Endothelial cell of umbilical vein (primary cell): ENCODE measurements around the gene TBX21. TPM values are rescaled to one million over a fixed set of nuclear protein-coding genes. Genes with fewer than 3 reads are reported as not detected.

ENCODE experiments used
- BruUV-seq: library from RNA; stranded (reverse); fragments of 400-500 nt; replicated peaks from 2 replicates; lab custom pipeline; 2021; lab: Mats Ljungman, UMichigan
- CTCF ChIA-PET: fragments of 300-600, 350-600 bp; sonication (Branson Sonifier 250); formaldehyde crosslinking; loops from one replicate; lab custom pipeline; 2021; ENCODE audit warnings: antibody characterized with exemption, inconsistent platforms; lab: Charles Lee
- POLR2A ChIA-PET: fragments of 300-600, 350-600 bp; sonication (Branson Sonifier 250); formaldehyde crosslinking; loops from one replicate; lab custom pipeline; 2021; ENCODE audit warnings: antibody characterized with exemption, inconsistent platforms; lab: Charles Lee
- DNase-seq: peaks from one replicate; pipeline ENCODE4 v3.0.0-alpha.2; 2011; ENCODE audit warnings: low read depth, low spot score
- FAIRE-seq: peaks from 2 replicates; lab custom pipeline; 2011; peaks lifted over from hg19 to GRCh38; lab: Jason Lieb, UNC
- H2AFZ ChIP-seq: 2 replicates; pipeline ENCODE4 v1.6.0; 2012; ENCODE audit warnings: low read depth, low read length, control low read depth, inconsistent platforms
- H3K27ac ChIP-seq: 2 replicates; pipeline ENCODE4 v1.5.1; 2011; ENCODE audit warnings: low read depth, mild to moderate bottlenecking, control low read depth, low read length, moderate library complexity; ENCODE audit not compliant: insufficient read depth
- H3K27me3 ChIP-seq, 2 experiments: 2 replicates each; pipeline versions ENCODE4 v1.6.0 to v1.6.1; 2011; ENCODE audit warnings: low read length in 2 of 2, mixed read lengths in 1 of 2; ENCODE audit not compliant: control insufficient read depth in 2 of 2, insufficient read depth in 2 of 2
- H3K36me3 ChIP-seq, 2 experiments: 2 replicates in 1 of 2; 3 replicates in 1 of 2; pipeline ENCODE4 v1.5.1; 2011; ENCODE audit warnings: low read length in 2 of 2, mild to moderate bottlenecking in 1 of 2, moderate library complexity in 1 of 2; ENCODE audit not compliant: control insufficient read depth in 2 of 2, insufficient read depth in 2 of 2; ENCODE audit errors: extremely low read depth in 1 of 2
- H3K4me1 ChIP-seq: 3 replicates; pipeline ENCODE4 v1.5.1; 2011; ENCODE audit warnings: mild to moderate bottlenecking, low read length; ENCODE audit not compliant: control insufficient read depth, insufficient read depth; ENCODE audit errors: extremely low read depth
- H3K4me2 ChIP-seq: 2 replicates; pipeline ENCODE4 v1.6.1; 2011; ENCODE audit warnings: low read length, control low read depth, mixed read lengths; ENCODE audit not compliant: insufficient read depth
- H3K4me3 ChIP-seq, 3 experiments: fragments of 200-600 bp in 1 of 3; sonication (generic), shearing (Covaris generic) in 1 of 3; replicated peaks in 1 of 3; 2 replicates each; pipeline ENCODE4 v1.5.1; 2011 to 2016; ENCODE audit warnings: control low read depth in 3 of 3, low read length in 3 of 3, mild to moderate bottlenecking in 2 of 3, inconsistent platforms in 1 of 3, low read depth in 1 of 3, moderate library complexity in 1 of 3; ENCODE audit not compliant: insufficient read depth in 1 of 3
- H3K79me2 ChIP-seq: 2 replicates; pipeline ENCODE4 v1.6.0; 2012; ENCODE audit warnings: low read length, inconsistent platforms; ENCODE audit not compliant: control insufficient read depth, insufficient read depth
- H3K9ac ChIP-seq: replicated peaks from 2 replicates; pipeline ENCODE3; 2011; ENCODE audit warnings: low read length, control low read depth; ENCODE audit not compliant: insufficient read depth; ENCODE audit errors: extremely low read depth
- H3K9me1 ChIP-seq: replicated peaks from 3 replicates; pipeline ENCODE4 v1.6.0; 2011; ENCODE audit warnings: mild to moderate bottlenecking, low read length; ENCODE audit not compliant: control insufficient read depth, insufficient read depth; ENCODE audit errors: extremely low read depth
- H3K9me3 ChIP-seq: replicated peaks from 2 replicates; pipeline ENCODE4 v1.5.1; 2012; ENCODE audit warnings: low read length, inconsistent platforms; ENCODE audit not compliant: control insufficient read depth, insufficient read depth
- H4K20me1 ChIP-seq: replicated peaks from 2 replicates; pipeline ENCODE3; 2011; ENCODE audit warnings: mild to moderate bottlenecking, low read length; ENCODE audit not compliant: control insufficient read depth, insufficient read depth; ENCODE audit errors: extremely low read depth
- EZH2 ChIP-seq: IDR thresholded peaks from 2 replicates; pipeline ENCODE4 v1.6.1; 2012; ENCODE audit warnings: borderline replicate concordance, low read depth, mild to moderate bottlenecking, moderate library complexity, low read length, inconsistent platforms; ENCODE audit not compliant: severe bottlenecking
- FOS ChIP-seq: IDR thresholded peaks from 2 replicates; pipeline ENCODE4 v1.6.1; 2011; ENCODE audit warnings: mild to moderate bottlenecking, low read length, moderate library complexity, borderline replicate concordance; ENCODE audit not compliant: insufficient read depth
- GATA2 ChIP-seq: IDR thresholded peaks from 2 replicates; pipeline ENCODE4 v1.7.0; 2011; ENCODE audit warnings: low read depth, mild to moderate bottlenecking, moderate library complexity, mixed read lengths, low read length; ENCODE audit not compliant: insufficient read length, insufficient read depth
- JUN ChIP-seq: IDR thresholded peaks from 2 replicates; pipeline ENCODE4 v1.6.1; 2011; ENCODE audit warnings: borderline replicate concordance, low read depth; ENCODE audit not compliant: insufficient read length, insufficient read depth
- MYC ChIP-seq: IDR thresholded peaks from one replicate; pipeline ENCODE4 v1.6.1; 2011; ENCODE audit warnings: mild to moderate bottlenecking, low read depth, low read length
- POLR2A ChIP-seq: IDR thresholded peaks from 2 replicates; pipeline ENCODE4 v1.6.1; 2012; ENCODE audit warnings: low read depth, mild to moderate bottlenecking, control low read depth, low read length
- POLR2AphosphoS5 ChIP-seq: IDR thresholded peaks from 2 replicates; pipeline ENCODE4 v1.6.1; 2012; ENCODE audit warnings: low read depth, mild to moderate bottlenecking, control low read depth, low read length, moderate library complexity; ENCODE audit not compliant: insufficient read depth
- dilution Hi-C: fragments of 300-500 bp; cut with MboI; formaldehyde crosslinking; loops from one replicate; pipeline ENCODE4 v1.15.0; 2019; ENCODE audit warnings: low sequenced_read_pairs; ENCODE audit not compliant: extremely low pct_ligation_motif_present
- intact Hi-C: fragments of 100-400 bp; cut with micrococcal nuclease; formaldehyde crosslinking; loops from one replicate; pipeline ENCODE4 v1.10.0; 2022
- polyA plus RNA-seq, 4 experiments: library from polyadenylated mRNA; depleted of rRNA in 3 of 4; stranded (reverse) in 3 of 4; unstranded in 1 of 4; fragments of >200 nt; gene quantifications; 2 replicates each; pipeline versions ENCODE4 v1.2.1 to v1.2.3, GENCODE V29; 2011 to 2012; ENCODE audit warnings: missing spikeins in 1 of 4
- total RNA-seq: library from RNA; stranded (reverse); gene quantifications from 2 replicates; pipeline ENCODE4 v1.2.3, GENCODE V29; 2021
- TF ChIP-seq, protein P1 (sequence below): IDR thresholded peaks from 2 replicates; pipeline ENCODE4 v1.6.1; 2011; ENCODE audit not compliant: insufficient read depth, insufficient read length
- TF ChIP-seq, protein P2 (sequence below), 2 donors: IDR thresholded peaks; 1 replicate in 1 of 2; 2 replicates in 1 of 2; pipeline ENCODE4 v1.5.1; 2011; ENCODE audit warnings: low read length in 2 of 2, mild to moderate bottlenecking in 2 of 2, moderate library complexity in 2 of 2, control low read depth in 1 of 2, inconsistent platforms in 1 of 2, low read depth in 1 of 2; ENCODE audit not compliant: insufficient read depth in 1 of 2; ENCODE audit errors: extremely low read depth in 1 of 2

The TBX21 gene
- total and polyA plus RNA-seq, 2 donors (not counting 3 experiments of a cell fraction or from before 2014, with no cell fraction given), result not detected

DNA sequence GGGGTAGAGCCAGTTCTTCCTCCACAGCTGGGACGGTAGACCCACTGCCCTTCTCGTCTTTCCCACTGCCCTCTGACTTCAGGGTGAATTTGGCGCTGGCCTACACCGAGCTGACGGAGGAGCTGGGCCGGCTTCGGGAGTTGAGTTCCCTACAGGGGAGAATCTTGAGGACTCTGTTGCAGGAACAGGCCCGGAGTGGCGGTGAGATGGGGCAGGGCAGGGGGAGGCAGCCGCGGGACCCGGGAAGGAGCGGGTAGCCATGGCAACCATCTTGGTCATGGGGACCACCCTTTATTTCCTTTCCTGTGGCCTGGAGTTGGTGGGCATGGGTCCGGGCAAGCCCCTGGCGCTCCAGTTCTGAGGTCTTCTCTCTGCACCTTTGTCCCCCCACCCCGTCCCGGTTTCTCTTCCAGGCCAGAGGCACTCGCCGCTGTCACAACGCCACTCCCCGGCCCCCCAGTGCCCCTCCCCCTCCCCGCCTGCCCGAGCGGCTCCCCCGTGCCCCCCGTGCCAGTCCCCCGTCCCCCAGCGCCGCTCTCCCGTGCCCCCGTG lies 24.6 kb upstream of the TBX21 start:
- Histone ChIP-seq H3K27me3 (no peaks in the 10 kb centered on the region), H2AFZ (no peak overlapping the region), H3K4me3 (no peak overlapping the region), H3K9me1 (no peaks in the 10 kb centered on the region), H3K27ac (no peak overlapping the region), H3K79me2 (no peaks in the 10 kb centered on the region), H3K9ac (no peak overlapping the region), H4K20me1 (no peaks in the 10 kb centered on the region), H3K4me2 (no peak overlapping the region), H3K36me3 (peaks cover 0 to 15% of the 10 kb centered on the region in 2 experiments), H3K4me1 (no peaks in the 10 kb centered on the region), H3K9me3 (no peaks in the 10 kb centered on the region)
- POLR2A ChIA-PET, result no interaction called here
- DNase-seq, result no peak
- dilution Hi-C loops, result no loop called here
- BruUV-seq, result no TSS peak
- CTCF ChIA-PET, result interaction anchor here (3.6 kb wide), 1 partner anchor 11 kb away, joined by 22 read pairs; no protein-coding TSS in a partner anchor
- no peak for TF ChIP-seq POLR2AphosphoS5
- TF ChIP-seq, protein P1, sequence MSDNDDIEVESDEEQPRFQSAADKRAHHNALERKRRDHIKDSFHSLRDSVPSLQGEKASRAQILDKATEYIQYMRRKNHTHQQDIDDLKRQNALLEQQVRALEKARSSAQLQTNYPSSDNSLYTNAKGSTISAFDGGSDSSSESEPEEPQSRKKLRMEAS, result no peak
- TF ChIP-seq, protein P2, sequence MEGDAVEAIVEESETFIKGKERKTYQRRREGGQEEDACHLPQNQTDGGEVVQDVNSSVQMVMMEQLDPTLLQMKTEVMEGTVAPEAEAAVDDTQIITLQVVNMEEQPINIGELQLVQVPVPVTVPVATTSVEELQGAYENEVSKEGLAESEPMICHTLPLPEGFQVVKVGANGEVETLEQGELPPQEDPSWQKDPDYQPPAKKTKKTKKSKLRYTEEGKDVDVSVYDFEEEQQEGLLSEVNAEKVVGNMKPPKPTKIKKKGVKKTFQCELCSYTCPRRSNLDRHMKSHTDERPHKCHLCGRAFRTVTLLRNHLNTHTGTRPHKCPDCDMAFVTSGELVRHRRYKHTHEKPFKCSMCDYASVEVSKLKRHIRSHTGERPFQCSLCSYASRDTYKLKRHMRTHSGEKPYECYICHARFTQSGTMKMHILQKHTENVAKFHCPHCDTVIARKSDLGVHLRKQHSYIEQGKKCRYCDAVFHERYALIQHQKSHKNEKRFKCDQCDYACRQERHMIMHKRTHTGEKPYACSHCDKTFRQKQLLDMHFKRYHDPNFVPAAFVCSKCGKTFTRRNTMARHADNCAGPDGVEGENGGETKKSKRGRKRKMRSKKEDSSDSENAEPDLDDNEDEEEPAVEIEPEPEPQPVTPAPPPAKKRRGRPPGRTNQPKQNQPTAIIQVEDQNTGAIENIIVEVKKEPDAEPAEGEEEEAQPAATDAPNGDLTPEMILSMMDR (IDR thresholded peaks at IDR 0.05; ENCODE audit: extremely low read depth in 1 of 2, insufficient read depth in 1 of 2, low read depth in 1 of 2, low read length in 2 of 2), result no peak
- no peak for TF ChIP-seq JUN
- TF ChIP-seq FOS, result no peak
- TF ChIP-seq POLR2A, result no peak
- TF ChIP-seq MYC, result no peak
- TF ChIP-seq EZH2, result no peak
- no peak for TF ChIP-seq GATA2
- no peak for FAIRE-seq
- intact Hi-C loops, result no loop called here
